ENCODE results near the gene TSHZ3. TPM values are rescaled to one million over a fixed set of nuclear protein-coding genes. Genes with fewer than 3 reads are reported as not detected.

The TSHZ3 gene
- total RNA-seq, 2 donors from 2014 or later, result 1.3 to 5.1 TPM

DNA sequence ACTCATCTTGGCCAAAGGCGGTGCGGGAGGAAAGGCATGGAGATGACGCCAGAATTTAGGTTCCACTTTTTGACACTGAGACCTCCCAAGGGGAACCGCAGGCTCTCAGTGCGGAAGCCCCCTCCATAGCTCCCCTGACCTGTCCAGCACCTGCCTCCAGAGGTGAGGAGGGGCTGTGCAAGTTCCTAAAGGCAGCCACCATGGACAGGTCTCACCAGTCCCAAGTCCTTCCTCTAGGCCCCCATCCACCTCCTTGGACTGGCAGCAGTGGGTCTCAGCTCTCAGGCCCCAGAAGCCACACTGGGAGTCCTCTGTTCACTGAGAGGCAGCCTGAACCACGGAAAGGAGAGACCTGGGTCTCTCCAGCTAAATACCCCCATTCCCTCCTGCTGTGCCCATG is 31.6 kb upstream of the TSHZ3 start:
- Histone ChIP-seq H3K9me3 (no peaks in the 10 kb centered on the region), H3K27ac (no peak overlapping the region), H3K36me3 (no peaks in the 10 kb centered on the region), H3K4me1 (no peaks in the 10 kb centered on the region), H3K9ac (ENCODE audit: low read depth in 2 of 2, low read length in 2 of 2) (no peak overlapping the region), H3K4me3 (no peak overlapping the region), H3K27me3 (no peaks in the 10 kb centered on the region)
- intact Hi-C loops (cut with DNase I), result no loop called here
- no peak for DNase-seq
- TF ChIP-seq, protein P1, sequence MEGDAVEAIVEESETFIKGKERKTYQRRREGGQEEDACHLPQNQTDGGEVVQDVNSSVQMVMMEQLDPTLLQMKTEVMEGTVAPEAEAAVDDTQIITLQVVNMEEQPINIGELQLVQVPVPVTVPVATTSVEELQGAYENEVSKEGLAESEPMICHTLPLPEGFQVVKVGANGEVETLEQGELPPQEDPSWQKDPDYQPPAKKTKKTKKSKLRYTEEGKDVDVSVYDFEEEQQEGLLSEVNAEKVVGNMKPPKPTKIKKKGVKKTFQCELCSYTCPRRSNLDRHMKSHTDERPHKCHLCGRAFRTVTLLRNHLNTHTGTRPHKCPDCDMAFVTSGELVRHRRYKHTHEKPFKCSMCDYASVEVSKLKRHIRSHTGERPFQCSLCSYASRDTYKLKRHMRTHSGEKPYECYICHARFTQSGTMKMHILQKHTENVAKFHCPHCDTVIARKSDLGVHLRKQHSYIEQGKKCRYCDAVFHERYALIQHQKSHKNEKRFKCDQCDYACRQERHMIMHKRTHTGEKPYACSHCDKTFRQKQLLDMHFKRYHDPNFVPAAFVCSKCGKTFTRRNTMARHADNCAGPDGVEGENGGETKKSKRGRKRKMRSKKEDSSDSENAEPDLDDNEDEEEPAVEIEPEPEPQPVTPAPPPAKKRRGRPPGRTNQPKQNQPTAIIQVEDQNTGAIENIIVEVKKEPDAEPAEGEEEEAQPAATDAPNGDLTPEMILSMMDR (IDR thresholded peaks at IDR 0.05), result no peak

DNA sequence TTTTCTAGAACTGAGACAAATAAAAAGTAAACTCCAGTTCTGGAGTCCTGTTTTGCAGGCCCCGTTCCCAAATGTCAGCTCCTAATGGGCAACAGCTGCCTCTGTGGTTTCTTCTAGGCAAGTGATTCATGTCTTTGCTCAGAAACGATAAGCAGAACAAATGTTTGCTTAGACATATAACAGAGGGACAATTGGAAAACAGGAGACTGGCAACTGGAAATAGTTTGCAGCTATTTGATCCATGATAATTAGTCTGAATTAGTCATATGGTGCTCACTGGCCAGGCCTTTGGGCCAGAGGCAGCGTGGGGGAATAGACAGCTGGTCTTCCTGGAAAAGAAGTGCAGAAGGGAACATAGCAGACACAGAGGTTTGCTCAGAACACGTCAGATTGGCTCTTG is 29.2 kb upstream of the TSHZ3 start:
- Histone ChIP-seq H3K4me3 (no peak overlapping the region), H3K9ac (ENCODE audit: low read depth in 2 of 2, low read length in 2 of 2) (no peak overlapping the region), H3K36me3 (no peaks in the 10 kb centered on the region), H3K9me3 (no peaks in the 10 kb centered on the region), H3K27me3 (no peaks in the 10 kb centered on the region), H3K27ac (no peak overlapping the region), H3K4me1 (no peaks in the 10 kb centered on the region)
- intact Hi-C loops (cut with DNase I), result no loop called here
- TF ChIP-seq, protein P1 (IDR thresholded peaks at IDR 0.05), result no peak
- DNase-seq, result peak; percentile 27

DNA sequence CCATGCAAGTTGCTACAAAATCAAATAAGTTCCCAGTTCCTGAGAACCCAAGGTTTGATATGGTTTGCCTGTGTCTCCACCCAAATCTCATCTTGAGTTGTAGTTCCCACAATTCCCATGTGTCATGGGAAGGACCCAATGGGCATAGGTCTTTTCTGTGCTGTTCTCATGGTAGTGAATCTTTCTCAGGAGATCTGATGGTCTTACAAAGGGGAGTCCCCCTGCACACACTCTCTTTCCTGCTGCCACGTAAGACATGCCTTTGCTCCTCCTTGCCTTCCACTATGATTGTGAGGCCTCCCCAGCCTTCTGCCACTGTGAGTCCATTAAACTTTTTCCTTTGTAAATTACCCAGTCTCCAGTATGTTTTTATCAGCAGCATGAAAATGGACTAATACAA is 28.5 kb upstream of the TSHZ3 start:
- no peak for DNase-seq
- TF ChIP-seq, protein P1 (IDR thresholded peaks at IDR 0.05), result no peak

GRCh38 chr19:31372246-31372781 is 23.1 kb upstream of the TSHZ3 start:
- TF ChIP-seq, protein P1 (IDR thresholded peaks at IDR 0.05), result no peak
- Histone ChIP-seq H3K27ac (no peak overlapping the region), H3K36me3 (no peaks in the 10 kb centered on the region), H3K4me3 (no peak overlapping the region), H3K4me1 (no peaks in the 10 kb centered on the region), H3K27me3 (no peaks in the 10 kb centered on the region), H3K9ac (ENCODE audit: low read depth in 2 of 2, low read length in 2 of 2) (no peak overlapping the region), H3K9me3 (no peaks in the 10 kb centered on the region)
- DNase-seq, result no peak
- intact Hi-C loops (cut with DNase I), result no loop called here

More for the DNA sequence above, 28.5 kb upstream of the TSHZ3 start:
- no peaks in the 10 kb centered on the region for H3K36me3 ChIP-seq
- H3K9ac ChIP-seq (ENCODE audit: low read depth in 2 of 2, low read length in 2 of 2), result no peak overlapping the region
- intact Hi-C loops (cut with DNase I), result no loop called here
- no peak overlapping the region for H3K27ac ChIP-seq
- H3K9me3 ChIP-seq, result no peaks in the 10 kb centered on the region
- no peaks in the 10 kb centered on the region for H3K27me3 ChIP-seq
- H3K4me1 ChIP-seq, result no peaks in the 10 kb centered on the region
- H3K4me3 ChIP-seq, result no peak overlapping the region

- H3K27me3 ChIP-seq, result no peaks in the 10 kb centered on the region
- no peaks in the 10 kb centered on the region for H3K36me3 ChIP-seq
- no peaks in the 10 kb centered on the region for H3K9me3 ChIP-seq
- DNase-seq, result no peak
- H3K4me1 ChIP-seq, result no peaks in the 10 kb centered on the region
- no peak overlapping the region for H3K4me3 ChIP-seq
- no peak overlapping the region for H3K9ac ChIP-seq (ENCODE audit: low read depth in 2 of 2, low read length in 2 of 2)
- H3K27ac ChIP-seq, result no peak overlapping the region
- TF ChIP-seq, protein P1 (IDR thresholded peaks at IDR 0.05), result no peak
- intact Hi-C loops (cut with DNase I), result no loop called here
Observed at GRCh38 chr19:31370216-31370615, 21.0 kb upstream of the TSHZ3 start.
